Measurements from ENCODE around the gene HNRNPA2B1. TPM values are rescaled to one million over a fixed set of nuclear protein-coding genes. Genes with fewer than 3 reads are reported as not detected.

Gene HNRNPA2B1
- total and polyA plus RNA-seq, 2 of the 4 experiments (the other 2 are of a cell fraction) = 49.3 to 515 TPM

- ATAC-seq (ENCODE audit: low read depth) = no peak
- Histone ChIP-seq H3K56ac (ENCODE audit: extremely low read depth, insufficient read depth, low read length) (no peak overlapping the region), H3K9me1 (ENCODE audit: insufficient read depth, low read length) (no peaks in the 10 kb centered on the region), H4K20me1 (ENCODE audit: insufficient read depth, low read length) (no peaks in the 10 kb centered on the region), H4K5ac (ENCODE audit: low read depth, low read length) (no peak overlapping the region), H3K36me3 (ENCODE audit: control insufficient read depth, insufficient read depth, low read length) (no peaks in the 10 kb centered on the region), H3K9ac (ENCODE audit: low read depth, low read length) (no peak overlapping the region), H3K9me3 (ENCODE audit: control insufficient read depth, insufficient read depth, low read length) (no peaks in the 10 kb centered on the region), H3K4me1 (ENCODE audit: control insufficient read depth, insufficient read depth, low read length) (no peaks in the 10 kb centered on the region), H2AK9ac (replicated peaks; ENCODE audit: low read depth, low read length, poor library complexity) (no peak overlapping the region), H3K4me3 (ENCODE audit: insufficient read depth, low read depth, low read length) (no peak overlapping the region), H4K91ac (ENCODE audit: insufficient read depth, low read depth, low read length) (no peak overlapping the region), H2BK120ac (ENCODE audit: low read depth, low read length) (no peak overlapping the region), H2BK20ac (ENCODE audit: low read depth, low read length) (no peak overlapping the region), H3K18ac (ENCODE audit: low read depth, low read length) (no peak overlapping the region), H3K14ac (replicated peaks; ENCODE audit: low read depth, low read length) (no peak overlapping the region), H3K4me2 (ENCODE audit: low read depth, low read length) (no peak overlapping the region), H3K23ac (ENCODE audit: low read depth, low read length) (no peak overlapping the region), H2BK5ac (ENCODE audit: low read depth, low read length, poor library complexity, severe bottlenecking) (no peak overlapping the region), H3K27ac (ENCODE audit: insufficient read depth, low read length) (no peak overlapping the region), H2BK15ac (ENCODE audit: low read depth, low read length) (no peak overlapping the region), H2AK5ac (ENCODE audit: low read depth, low read length) (no peak overlapping the region), H2AFZ (replicated peaks; ENCODE audit: low read length, poor library complexity) (no peak overlapping the region), H3K27me3 (ENCODE audit: control insufficient read depth, insufficient read depth, low read length) (no peaks in the 10 kb centered on the region), H3K79me1 (ENCODE audit: low read depth in 1 of 2, low read length in 2 of 2) (no peaks in the 10 kb centered on the region), H3K4ac (ENCODE audit: low read depth, low read length) (no peak overlapping the region), H4K8ac (ENCODE audit: low read depth in 2 of 2, low read length in 2 of 2) (no peak overlapping the region)
- TF ChIP-seq FOS (IDR thresholded peaks at IDR 0.05; ENCODE audit: low read depth, low read length) = no peak
- no peak for TF ChIP-seq SMC3 (IDR thresholded peaks at IDR 0.05; ENCODE audit: low read depth, low read length)
- no peak for TF ChIP-seq BHLHE40 (IDR thresholded peaks at IDR 0.05; ENCODE audit: low read depth, low read length)
- no peak for TF ChIP-seq RFX5 (IDR thresholded peaks at IDR 0.05; ENCODE audit: low read depth, low read length)
- TF ChIP-seq CTCF (conservative IDR thresholded peaks at IDR 0.05; ENCODE audit: low read depth, low read length) = no peak
- TF ChIP-seq MXI1 (IDR thresholded peaks at IDR 0.05; ENCODE audit: borderline replicate concordance, low read depth, low read length) = no peak
- TF ChIP-seq CHD1 (IDR thresholded peaks at IDR 0.05; ENCODE audit: low read depth, low read length) = no peak
- no peak for TF ChIP-seq MAZ (IDR thresholded peaks at IDR 0.05; ENCODE audit: borderline replicate concordance, low read depth, low read length)
- no peak for TF ChIP-seq USF2 (IDR thresholded peaks at IDR 0.05; ENCODE audit: low read depth, low read length)
- no peak for TF ChIP-seq RCOR1 (IDR thresholded peaks at IDR 0.05; ENCODE audit: insufficient replicate concordance, low read length)
- TF ChIP-seq CEBPB (IDR thresholded peaks at IDR 0.05; ENCODE audit: low read depth, low read length) = no peak
- TF ChIP-seq NFE2L2 (IDR thresholded peaks at IDR 0.05; ENCODE audit: low read depth, low read length) = no peak
- no peak for TF ChIP-seq POLR2A (IDR thresholded peaks at IDR 0.05; ENCODE audit: low read depth, low read length)
- TF ChIP-seq RAD21 (IDR thresholded peaks at IDR 0.05; ENCODE audit: low read length) = no peak
- TF ChIP-seq MAFK (IDR thresholded peaks at IDR 0.05; ENCODE audit: low read depth, low read length) = no peak
- TF ChIP-seq ELK1 (IDR thresholded peaks at IDR 0.05; ENCODE audit: borderline replicate concordance, low read depth, low read length) = no peak
- in situ Hi-C loops (cut with MboI; ENCODE audit: low sequenced_read_pairs) (no loop called here), intact Hi-C loops (cut with micrococcal nuclease) (no loop called here), dilution Hi-C loops (cut with HindIII; ENCODE audit: low sequenced_read_pairs, unreplicated experiment) (no loop called here)
- ChIA-PET CTCF (interaction anchor here (0.6 kb wide), 1 partner anchor 298 kb away, joined by 7 read pairs; no protein-coding TSS in a partner anchor), POLR2A (ENCODE audit: unreplicated experiment) (no interaction called here)
- no peak for DNase-seq
- no TSS peak for BruUV-seq (replicated peaks)
- WGBS, 2 experiments (ENCODE audit: extremely low coverage in 2 of 2, insufficient read length in 1 of 2) = 0% methylated on average over 1 of the region's 3 CpGs; no CpG with 5 or more reads in 1 of the 2 experiments
Measured at GRCh38 chr7:26238032-26238431, 37.5 kb upstream of the HNRNPA2B1 start.

Data from IMR-90 (cell line).